Memory B cell (primary cell): ENCODE data around the gene RMDN2.

Experiments
- ATAC-seq: fragments of 150-1000 bp; cut with Tn5 transposase; 2 replicates; pipeline ENCODE4 v1.10.0; 2021; ENCODE audit warnings: low read depth, mild to moderate bottlenecking, moderate library complexity
- DNase-seq, 2 donors: peaks; one replicate each; pipeline ENCODE4 v3.0.0; 2022; ENCODE audit warnings: low spot score in 2 of 2
- H3K27ac Mint-ChIP-seq: one replicate; pipeline ENCODE4 v1.8.0; 2022; ENCODE audit warnings: mild to moderate bottlenecking, moderate library complexity, mixed read lengths
- H3K27me3 Mint-ChIP-seq: one replicate; pipeline ENCODE4 v1.8.0; 2022; ENCODE audit warnings: mixed read lengths
- H3K36me3 Mint-ChIP-seq: one replicate; pipeline ENCODE4 v1.8.0; 2022; ENCODE audit warnings: mild to moderate bottlenecking, mixed read lengths
- H3K4me1 Mint-ChIP-seq: one replicate; pipeline ENCODE4 v1.8.0; 2022; ENCODE audit warnings: mixed read lengths
- H3K4me3 Mint-ChIP-seq: one replicate; pipeline ENCODE4 v1.8.0; 2022; ENCODE audit warnings: mild to moderate bottlenecking, moderate library complexity, mixed read lengths
- H3K9me3 Mint-ChIP-seq: one replicate; pipeline ENCODE4 v1.8.0; 2022; ENCODE audit warnings: mixed read lengths

RMDN2 gene, protein sequence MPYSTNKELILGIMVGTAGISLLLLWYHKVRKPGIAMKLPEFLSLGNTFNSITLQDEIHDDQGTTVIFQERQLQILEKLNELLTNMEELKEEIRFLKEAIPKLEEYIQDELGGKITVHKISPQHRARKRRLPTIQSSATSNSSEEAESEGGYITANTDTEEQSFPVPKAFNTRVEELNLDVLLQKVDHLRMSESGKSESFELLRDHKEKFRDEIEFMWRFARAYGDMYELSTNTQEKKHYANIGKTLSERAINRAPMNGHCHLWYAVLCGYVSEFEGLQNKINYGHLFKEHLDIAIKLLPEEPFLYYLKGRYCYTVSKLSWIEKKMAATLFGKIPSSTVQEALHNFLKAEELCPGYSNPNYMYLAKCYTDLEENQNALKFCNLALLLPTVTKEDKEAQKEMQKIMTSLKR

DNA sequence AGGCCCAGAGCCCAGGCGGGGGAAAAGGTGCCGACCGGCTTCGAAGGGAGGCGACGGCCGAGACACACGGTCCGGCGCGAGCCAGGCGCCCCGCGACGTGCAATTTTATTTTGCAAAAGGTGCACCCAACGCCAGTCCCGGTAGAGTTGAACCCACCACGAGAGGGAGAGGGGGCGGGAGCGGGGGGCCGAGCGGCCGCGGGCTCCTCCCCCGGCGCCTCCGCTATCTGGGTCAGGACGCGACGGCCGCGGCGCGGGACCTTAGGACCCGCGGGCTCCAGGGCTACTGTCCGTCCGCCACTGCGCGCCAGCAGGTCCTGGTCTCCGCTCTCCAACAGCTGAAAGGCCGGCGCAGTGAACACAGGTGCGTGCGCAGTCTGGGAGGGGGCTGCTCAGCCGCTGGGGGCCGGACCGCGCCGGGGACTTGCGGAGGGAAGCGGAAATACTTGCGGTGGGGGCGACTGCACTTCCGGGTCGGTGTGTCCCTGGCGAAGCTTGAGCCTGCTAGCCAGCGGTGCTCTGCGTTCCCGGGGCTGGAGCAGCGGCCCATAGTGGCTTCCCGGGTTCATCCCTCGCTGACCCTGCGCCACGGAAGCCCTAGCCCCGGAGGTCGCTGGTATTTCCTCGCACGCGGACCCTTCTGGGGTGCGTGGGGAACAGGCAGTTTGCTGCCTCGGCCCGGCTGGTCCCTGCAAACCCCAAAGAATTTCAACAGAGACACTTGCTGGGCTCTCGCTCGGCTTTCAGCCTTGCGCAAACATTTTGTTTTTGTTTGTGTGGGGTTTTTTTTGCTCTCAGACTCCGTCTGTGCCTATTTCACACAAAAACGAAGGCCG is at the start of gene RMDN2:
Gene RMDN2 (plus strand): TSS at position 225 of the 835 bp plus-strand sequence. CDS start 3,991 bp downstream, outside the sequence.
- no peaks in the 10 kb centered on the region for H3K9me3 Mint-ChIP-seq
- H3K27me3 Mint-ChIP-seq = no peaks in the 10 kb centered on the region
- ATAC-seq = peak; percentile 87
- peak within 1 kb of the TSS; percentile 93 for H3K4me3 Mint-ChIP-seq
- H3K27ac Mint-ChIP-seq = peak within 1 kb of the TSS; percentile 86
- peak; percentile 69 to 79 for DNase-seq
- H3K36me3 Mint-ChIP-seq = peaks cover 5% of the 10 kb centered on the region
- peaks cover 16% of the 10 kb centered on the region for H3K4me1 Mint-ChIP-seq

GRCh38 chr2:37875403-37875906 is 49.6 kb upstream of the RMDN2 start:
- H3K4me3 Mint-ChIP-seq = no peak overlapping the region
- H3K4me1 Mint-ChIP-seq = peaks cover 9% of the 10 kb centered on the region
- H3K27me3 Mint-ChIP-seq = peaks cover 9% of the 10 kb centered on the region
- H3K9me3 Mint-ChIP-seq = no peaks in the 10 kb centered on the region
- ATAC-seq = no peak
- H3K36me3 Mint-ChIP-seq = no peaks in the 10 kb centered on the region
- no peak overlapping the region for H3K27ac Mint-ChIP-seq
- DNase-seq = no peak

GRCh38 chr2:37876227-37876626 is 48.9 kb upstream of the RMDN2 start:
- no peak for ATAC-seq
- H3K4me3 Mint-ChIP-seq = no peak overlapping the region
- H3K27ac Mint-ChIP-seq = no peak overlapping the region
- H3K27me3 Mint-ChIP-seq = peaks cover 9% of the 10 kb centered on the region
- no peak for DNase-seq
- H3K4me1 Mint-ChIP-seq = peaks cover 10% of the 10 kb centered on the region
- no peaks in the 10 kb centered on the region for H3K36me3 Mint-ChIP-seq
- no peaks in the 10 kb centered on the region for H3K9me3 Mint-ChIP-seq

GRCh38 chr2:37877457-37878315 is 47.4 kb upstream of the RMDN2 start:
- peaks cover 10% of the 10 kb centered on the region for H3K27me3 Mint-ChIP-seq
- peaks cover 7% of the 10 kb centered on the region for H3K4me1 Mint-ChIP-seq
- H3K9me3 Mint-ChIP-seq = no peaks in the 10 kb centered on the region
- DNase-seq (peak in 1 of 2 donors; percentile 62), ATAC-seq (peak; percentile 78)
- H3K4me3 Mint-ChIP-seq = no peak overlapping the region
- H3K36me3 Mint-ChIP-seq = no peaks in the 10 kb centered on the region
- H3K27ac Mint-ChIP-seq = no peak overlapping the region

DNA sequence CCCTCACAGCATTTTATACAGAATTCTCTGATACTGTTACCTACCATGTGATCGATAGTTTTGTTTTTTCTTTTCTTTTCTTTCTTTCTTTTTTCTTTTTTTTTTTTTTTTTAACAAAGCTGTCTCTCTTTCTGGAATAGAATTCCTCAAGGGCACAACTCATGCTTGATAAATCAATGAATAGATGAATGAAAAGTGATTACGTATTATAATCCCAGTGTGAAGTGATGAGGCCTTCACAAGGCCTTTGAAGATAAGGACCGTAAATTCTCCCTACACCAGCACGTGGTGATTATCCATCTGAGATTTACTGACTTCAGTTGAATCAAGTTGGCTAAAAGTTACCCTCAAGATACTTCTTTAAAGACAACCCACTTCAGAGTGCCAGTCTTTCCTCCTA is 46.6 kb upstream of the RMDN2 start:
- Mint-ChIP-seq H3K4me1 (peaks cover 3% of the 10 kb centered on the region), H3K36me3 (no peaks in the 10 kb centered on the region), H3K4me3 (no peak overlapping the region), H3K27ac (no peak overlapping the region), H3K9me3 (no peaks in the 10 kb centered on the region), H3K27me3 (peaks cover 8% of the 10 kb centered on the region)
- no peak for ATAC-seq
- no peak for DNase-seq

DNA sequence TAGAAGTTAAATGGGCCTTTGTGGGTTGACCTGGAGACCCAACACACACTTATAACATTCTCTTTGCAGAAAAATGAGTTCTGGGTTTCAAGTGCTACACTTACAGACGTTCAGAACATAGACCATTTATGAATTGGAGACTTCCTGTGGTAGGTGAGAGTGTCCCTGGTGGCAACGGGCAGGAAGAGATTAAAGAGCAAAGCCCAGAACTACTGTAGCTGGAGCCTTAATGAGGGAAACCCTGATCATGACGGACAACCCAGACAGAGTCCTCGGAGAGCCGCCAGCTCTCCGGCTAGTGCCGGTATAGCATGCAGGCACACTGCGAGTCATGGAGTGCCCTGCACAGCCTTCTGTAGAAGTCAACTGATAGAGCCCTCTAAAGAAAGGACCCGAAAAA is 44.5 kb upstream of the RMDN2 start:
- Mint-ChIP-seq H3K4me1 (peaks cover 3% of the 10 kb centered on the region), H3K27ac (no peak overlapping the region), H3K9me3 (no peaks in the 10 kb centered on the region), H3K4me3 (no peak overlapping the region), H3K36me3 (no peaks in the 10 kb centered on the region), H3K27me3 (peaks cover 7% of the 10 kb centered on the region)
- ATAC-seq = peak; percentile 34
- no peak for DNase-seq

DNA sequence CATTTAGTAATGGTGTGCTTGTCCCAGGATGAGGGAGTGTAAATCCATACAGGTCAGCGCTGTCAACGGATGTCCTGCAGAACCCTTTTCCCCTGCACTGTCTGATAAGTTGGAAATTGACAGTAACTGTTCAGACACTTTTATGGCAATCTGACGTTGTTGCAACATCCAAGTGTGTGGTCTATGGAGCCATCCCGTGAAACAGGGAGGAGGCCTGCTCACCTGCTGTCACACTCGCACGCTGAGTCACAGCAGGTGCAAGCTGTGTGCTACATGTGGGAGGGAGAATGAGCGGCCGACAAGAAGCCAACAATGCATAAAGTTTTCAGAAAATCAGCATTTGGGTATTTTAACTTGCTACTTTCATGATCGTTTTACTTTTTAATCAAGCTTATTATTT is 43.7 kb upstream of the RMDN2 start:
- DNase-seq = no peak
- no peaks in the 10 kb centered on the region for H3K9me3 Mint-ChIP-seq
- H3K4me3 Mint-ChIP-seq = no peak overlapping the region
- no peaks in the 10 kb centered on the region for H3K36me3 Mint-ChIP-seq
- H3K4me1 Mint-ChIP-seq = peaks cover 3% of the 10 kb centered on the region
- H3K27ac Mint-ChIP-seq = no peak overlapping the region
- ATAC-seq = no peak
- H3K27me3 Mint-ChIP-seq = peaks cover 8% of the 10 kb centered on the region

- Mint-ChIP-seq H3K4me3 (no peak overlapping the region), H3K36me3 (no peaks in the 10 kb centered on the region), H3K4me1 (peaks cover 3% of the 10 kb centered on the region), H3K27ac (no peak overlapping the region), H3K9me3 (no peaks in the 10 kb centered on the region), H3K27me3 (peaks cover 8% of the 10 kb centered on the region)
- DNase-seq = no peak
- ATAC-seq = no peak
These were observed 43.1 kb upstream of the RMDN2 start for GRCh38 chr2:37882036-37882435.

- Mint-ChIP-seq H3K27me3 (peaks cover 8% of the 10 kb centered on the region), H3K27ac (no peak overlapping the region), H3K4me1 (peaks cover 3% of the 10 kb centered on the region), H3K36me3 (no peaks in the 10 kb centered on the region), H3K9me3 (no peaks in the 10 kb centered on the region), H3K4me3 (no peak overlapping the region)
- ATAC-seq (no peak), DNase-seq (no peak)
These were observed 41.6 kb upstream of the RMDN2 start for GRCh38 chr2:37883518-37883917.

- H3K27me3 Mint-ChIP-seq = peaks cover 5% of the 10 kb centered on the region
- H3K9me3 Mint-ChIP-seq = no peaks in the 10 kb centered on the region
- H3K4me1 Mint-ChIP-seq = peaks cover 5% of the 10 kb centered on the region
- no peak for DNase-seq
- H3K36me3 Mint-ChIP-seq = no peaks in the 10 kb centered on the region
- H3K4me3 Mint-ChIP-seq = no peak overlapping the region
- H3K27ac Mint-ChIP-seq = no peak overlapping the region
- ATAC-seq = no peak
These were observed 39.6 kb upstream of the RMDN2 start for GRCh38 chr2:37885329-37885993.

DNA sequence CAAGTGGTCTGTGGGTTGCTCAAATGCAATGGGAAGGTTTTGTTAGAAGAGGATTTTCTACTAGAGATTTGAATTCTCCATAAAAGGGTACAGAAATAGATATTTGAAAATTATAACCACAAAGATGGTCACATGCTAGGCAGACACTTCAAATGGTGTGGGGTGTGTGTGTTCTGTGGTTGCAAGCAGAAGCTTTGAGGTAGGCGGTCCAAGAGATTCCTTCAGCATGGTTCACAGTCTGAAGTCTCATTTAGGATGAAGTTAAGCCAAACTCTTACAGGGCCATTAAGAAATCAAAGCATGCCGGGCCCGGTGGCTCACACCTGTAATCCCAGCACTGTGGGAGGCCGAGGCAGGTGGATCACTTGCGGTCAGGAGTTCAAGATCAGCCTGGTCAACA is 38.3 kb upstream of the RMDN2 start:
- peaks cover 4% of the 10 kb centered on the region for H3K27me3 Mint-ChIP-seq
- no peak overlapping the region for H3K4me3 Mint-ChIP-seq
- no peak overlapping the region for H3K27ac Mint-ChIP-seq
- DNase-seq (no peak), ATAC-seq (no peak)
- no peaks in the 10 kb centered on the region for H3K36me3 Mint-ChIP-seq
- H3K9me3 Mint-ChIP-seq = no peaks in the 10 kb centered on the region
- peaks cover 11% of the 10 kb centered on the region for H3K4me1 Mint-ChIP-seq

DNA sequence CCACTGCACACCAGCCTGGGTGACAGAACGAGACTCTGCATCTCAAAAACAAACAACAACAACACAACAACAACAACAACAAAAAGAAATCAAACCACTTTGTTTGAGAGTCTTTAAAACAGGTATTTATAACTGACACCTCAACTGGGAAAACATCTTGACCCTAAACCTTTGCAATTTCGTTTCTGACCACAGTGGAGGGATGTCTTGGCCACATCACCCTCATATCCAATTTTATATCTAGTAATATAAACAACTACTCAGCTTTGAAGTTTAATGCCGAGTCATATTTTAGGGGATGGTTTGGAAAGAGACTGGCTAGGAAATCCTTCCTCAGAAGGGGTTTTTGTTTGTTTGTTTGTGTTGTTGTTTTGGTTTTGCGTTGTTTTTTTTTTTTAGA is 37.8 kb upstream of the RMDN2 start:
- H3K27me3 Mint-ChIP-seq = peaks cover 4% of the 10 kb centered on the region

DNA sequence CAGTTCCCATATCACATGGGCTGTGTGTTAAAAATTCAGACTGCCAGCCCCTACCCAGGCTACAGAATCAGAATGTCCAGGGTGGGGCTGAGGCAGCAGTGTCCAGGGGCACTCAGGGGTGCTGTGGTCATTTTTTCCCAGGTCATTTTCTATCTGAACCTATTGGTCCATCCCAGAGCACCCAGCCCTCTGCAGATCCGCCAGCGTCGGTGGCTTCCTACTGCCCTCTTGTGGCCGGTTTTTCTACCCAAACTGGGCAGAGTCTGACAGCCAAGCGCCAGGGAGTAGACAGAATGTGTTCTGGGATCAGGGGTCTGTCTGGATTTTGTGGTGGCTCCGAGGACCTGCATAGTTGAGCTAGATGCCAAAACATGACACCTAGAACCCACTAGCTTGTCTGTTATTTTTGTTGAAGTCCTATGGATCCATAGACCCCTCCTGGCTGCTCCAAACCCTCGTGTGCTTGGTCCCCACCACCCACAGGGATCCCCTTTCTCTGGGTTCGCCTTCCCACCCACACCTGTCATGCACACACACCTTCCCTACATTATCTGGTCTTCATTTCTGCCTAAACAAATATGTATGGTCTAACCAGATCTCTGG is 34.1 kb upstream of the RMDN2 start:
- no peaks in the 10 kb centered on the region for H3K27me3 Mint-ChIP-seq
- H3K4me1 Mint-ChIP-seq = peaks cover 32% of the 10 kb centered on the region
- H3K9me3 Mint-ChIP-seq = no peaks in the 10 kb centered on the region
- ATAC-seq = peak; percentile 64
- no peaks in the 10 kb centered on the region for H3K36me3 Mint-ChIP-seq
- no peak overlapping the region for H3K4me3 Mint-ChIP-seq
- H3K27ac Mint-ChIP-seq = no peak overlapping the region
- DNase-seq = peak; percentile 52 to 69

More for the DNA sequence above, 37.8 kb upstream of the RMDN2 start:
- peaks cover 17% of the 10 kb centered on the region for H3K4me1 Mint-ChIP-seq
- H3K9me3 Mint-ChIP-seq = no peaks in the 10 kb centered on the region
- ATAC-seq (no peak), DNase-seq (no peak)
- H3K36me3 Mint-ChIP-seq = no peaks in the 10 kb centered on the region
- H3K4me3 Mint-ChIP-seq = no peak overlapping the region
- no peak overlapping the region for H3K27ac Mint-ChIP-seq
